Heart right ventricle (tissue), 16 donors: ENCODE data around the gene RAB39B. TPM values are rescaled to one million over a fixed set of nuclear protein-coding genes. Genes with fewer than 3 reads are reported as not detected.

Experiments
- ATAC-seq, 8 donors: fragments of 200-7000 bp; cut with Tn5 transposase; one replicate each; pipeline ENCODE4 v1.9.1; 2020; ENCODE audit warnings: mild to moderate bottlenecking in 8 of 8, moderate library complexity in 8 of 8, moderate number of reproducible peaks in 1 of 8
- DNase-seq, 2 donors: peaks; one replicate each; pipeline ENCODE4 v3.0.0-alpha.2; 2020
- H3K27ac ChIP-seq, 10 donors: fragments of 200-600 bp; sonication (generic) in 2 of 10; one replicate each; pipeline versions ENCODE4 v1.5.0 to v1.8.0; 2020 to 2022; ENCODE audit warnings: mild to moderate bottlenecking in 3 of 10
- H3K27me3 ChIP-seq, 7 donors: fragments of 200-600 bp; one replicate each; pipeline ENCODE4 v1.8.0; 2021 to 2022; ENCODE audit warnings: mild to moderate bottlenecking in 2 of 7
- H3K36me3 ChIP-seq, 9 donors: fragments of 200-600 bp; sonication (generic) in 1 of 9; one replicate each; pipeline versions ENCODE4 v1.5.0 to v1.8.0; 2020 to 2022; ENCODE audit warnings: mild to moderate bottlenecking in 2 of 9
- H3K4me1 ChIP-seq, 9 donors: fragments of 200-600 bp; sonication (generic) in 1 of 9; one replicate each; pipeline versions ENCODE4 v1.5.0 to v1.8.0; 2020 to 2022; ENCODE audit warnings: mild to moderate bottlenecking in 4 of 9
- H3K4me3 ChIP-seq, 10 donors: fragments of 200-600 bp; sonication (generic) in 2 of 10; one replicate each; pipeline versions ENCODE4 v1.5.0 to v1.8.0; 2020 to 2022; ENCODE audit warnings: mild to moderate bottlenecking in 7 of 10, moderate library complexity in 2 of 10
- H3K9me3 ChIP-seq, 11 donors: fragments of 200-600 bp in 10 of 11; sonication (generic) in 2 of 11; one replicate each; pipeline versions ENCODE4 v1.5.0 to v1.8.0; 2013 to 2022; ENCODE audit warnings: mild to moderate bottlenecking in 2 of 11, control low read depth in 1 of 11, moderate library complexity in 1 of 11
- CTCF ChIP-seq, 9 donors: fragments of 200-600 bp; sonication (generic) in 2 of 9; IDR thresholded peaks; one replicate each; pipeline versions ENCODE4 v1.5.0 to v1.8.0; 2021 to 2022; ENCODE audit warnings: antibody characterized with exemption in 9 of 9, mild to moderate bottlenecking in 5 of 9, moderate library complexity in 1 of 9
- WGBS, 2 donors: extraction: QIAGEN DNeasy Blood & Tissue Kit; methylation state at CpG; one replicate each; pipeline ENCODE4 v1.1.7; 2013; ENCODE audit warnings: inconsistent platforms in 1 of 2; 5-methylcytosine and 5-hydroxymethylcytosine counted together
- intact Hi-C, 10 donors: fragments of 100-400 bp; cut with DNase I; formaldehyde crosslinking; loops; one replicate each; pipeline versions ENCODE4 v1.11.1 to v1.14.2; 2022
- polyA plus RNA-seq, 2 donors: library from polyadenylated mRNA; stranded (reverse); fragments of 200-250 nt; gene quantifications; one replicate each; pipeline ENCODE4 v1.2.3, GENCODE V29; 2013
- total RNA-seq, 10 donors: library from RNA; stranded (reverse); fragmentation: NEBNext Ultra II Directional in 3 of 10; extraction: Animal tissue kit (Norgen Biotek cat#: 25700) in 3 of 10; gene quantifications; one replicate each; pipeline versions ENCODE4 v1.2.1 to v1.2.4, GENCODE V29; 2021 to 2023
- donor health status: Arrhythmogenic right ventricular cardiomyopathy.
- donor health status: ischemic (EF 13 %, LVEDD 7.1; RV severe dilation, severe dysfunction).
- donor health status: healthy with polysubstance abuse.
- donor health status: DM: no; HTN: yes; CAD: no.
- donor health status: DM: no; HTN: no; CAD: no.
- donor health status: ischemic (EF 25% LVEDD 6.9; RV normal size, moderate dysfunction).
- donor health status: ischemic (EF 25% LVEDD 5.7; RV mildly dilated, moderate dysfunction).
- donor health status: healthy.
- donor health status: DM: yes; HTN: yes; CAD: no.
- donor health status: Ischemic cardiomyopathy.
- donor health status: ischemic (EF 35%, LVEDD 5.7; RV mildly dilated, moderate dysfunction).
- donor health status: nonischemic (EF 11% LVEDD 7.7; RV severe dilation, severe dysfunction).
- donor health status: DM: yes; HTN: yes; CAD: no.
- donor health status: PGD.
- donor health status: ischemic (EF 29% LVEDD 5.4; RV normal size, mild dysfunction).
- donor health status: nonischemic (EF 23%, LVEDD 6.1; RV moderate dilation, normal function).

RAB39B gene
- total and polyA plus RNA-seq, 12 donors = 0.07 to 0.25 (median 0.18) TPM; not detected in 3

GRCh38 chrX:155215443-155216178 is 48.7 kb downstream of the RAB39B start:
- intact Hi-C loops = loop anchor here in 1 of 10 donors (10.0 kb wide), 1 partner anchor 141 kb away; the partner anchor contains the start of genes BRCC3, CMC4 and MTCP1
- Histone ChIP-seq H3K27me3 (no peaks in the 10 kb centered on the region), H3K27ac (peak overlapping the region; percentile 71 to 93 (median 90)), H3K9me3 (no peaks in the 10 kb centered on the region), H3K4me3 (peak overlapping the region in 9 of 10 donors; percentile 50 to 81 (median 75)), H3K36me3 (peaks cover 0 to 5% (median 0%) of the 10 kb centered on the region in 9 donors), H3K4me1 (peaks cover 0 to 27% (median 21%) of the 10 kb centered on the region in 9 donors)
- no peak for TF ChIP-seq CTCF (IDR thresholded peaks at IDR 0.05)
- 39 to 40% methylated on average over 15 of the region's 15 CpGs for WGBS, 2 donors
- ATAC-seq = peak; percentile 10 to 63 (median 39)
- no peak for DNase-seq

GRCh38 chrX:155213731-155214130 is 50.6 kb downstream of the RAB39B start:
- H3K9me3 ChIP-seq = no peaks in the 10 kb centered on the region
- H3K27ac ChIP-seq = no peak overlapping the region
- 87 to 91% methylated on average over 4 of the region's 4 CpGs for WGBS, 2 donors
- intact Hi-C loops = loop anchor here in 2 of 10 donors (5.0 to 10.0 kb wide), 2 partner anchors 139 to 1396 kb away; partner anchors contain the start of genes BRCC3 (in 1 of the 2), CMC4 (in 1 of the 2) and MTCP1 (in 1 of the 2)
- H3K4me1 ChIP-seq = peaks cover 0 to 22% (median 18%) of the 10 kb centered on the region in 9 donors
- ATAC-seq (no peak), DNase-seq (no peak)
- H3K36me3 ChIP-seq = no peaks in the 10 kb centered on the region
- no peak for TF ChIP-seq CTCF (IDR thresholded peaks at IDR 0.05)
- H3K27me3 ChIP-seq = no peaks in the 10 kb centered on the region
- H3K4me3 ChIP-seq = no peak overlapping the region

DNA sequence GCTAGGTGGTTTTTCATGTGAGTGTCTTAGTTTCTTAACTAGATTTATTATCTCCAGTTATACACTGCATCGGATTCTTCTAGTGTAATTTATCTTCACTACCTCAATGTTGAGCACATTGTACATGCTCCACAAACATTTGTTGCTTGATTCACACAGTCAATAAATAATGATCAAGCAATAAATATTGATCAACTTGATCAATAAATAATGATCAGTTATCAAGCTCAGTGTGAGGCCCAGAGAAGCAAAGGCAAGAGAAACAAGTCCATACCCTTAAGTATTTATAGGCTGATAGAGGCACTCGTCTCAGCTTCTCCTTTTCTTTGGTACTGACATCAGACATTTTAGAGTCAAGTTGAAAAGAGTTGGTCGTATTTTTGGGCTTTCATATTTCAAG is 53.1 kb downstream of the RAB39B start:
- no peak overlapping the region for H3K27ac ChIP-seq
- no peak for TF ChIP-seq CTCF (IDR thresholded peaks at IDR 0.05)
- ATAC-seq (no peak), DNase-seq (no peak)
- peaks cover 0 to 5% (median 0%) of the 10 kb centered on the region in 9 donors for H3K4me1 ChIP-seq
- H3K27me3 ChIP-seq = no peaks in the 10 kb centered on the region
- 90 to 94% methylated on average over 3 of the region's 3 CpGs for WGBS, 2 donors
- H3K36me3 ChIP-seq = no peaks in the 10 kb centered on the region
- no peaks in the 10 kb centered on the region for H3K9me3 ChIP-seq
- intact Hi-C loops = loop anchor here in 2 of 10 donors (5.0 to 10.0 kb wide), 2 partner anchors 136 to 1394 kb away; partner anchors contain the start of genes BRCC3 (in 1 of the 2), CMC4 (in 1 of the 2) and MTCP1 (in 1 of the 2)
- H3K4me3 ChIP-seq = no peak overlapping the region

Other genes with a start within 250 kb of the RAB39B start
- 10 to 100 TPM; 21.6 to 92.4 (median 36.4) TPM for gene F8, start 241.8 kb downstream of the RAB39B start, total RNA-seq
- gene F8, start 241.8 kb downstream of the RAB39B start, polyA plus RNA-seq = 10 to 100 TPM; 40.6 to 80.4 TPM
- 100 to 1,000 TPM; 249 to 428 (median 312) TPM for gene FUNDC2, start 237.6 kb downstream of the RAB39B start, total RNA-seq
- gene FUNDC2, start 237.6 kb downstream of the RAB39B start, polyA plus RNA-seq = 100 to 1,000 TPM; 234 to 530 TPM
- gene CMC4, start 193.4 kb downstream of the RAB39B start, total RNA-seq = 10 to 100 TPM; 16.6 to 25.8 (median 21.6) TPM
- gene CMC4, start 193.4 kb downstream of the RAB39B start, polyA plus RNA-seq = 10 to 100 TPM; 30.6 to 33.5 TPM
- gene MTCP1, start 193.4 kb downstream of the RAB39B start, total RNA-seq = 10 to 100 TPM; 32.3 to 53.5 (median 48.8) TPM
- 100 to 1,000 TPM in 1 of 2 donors, 10 to 100 TPM in 1; 21.2 to 384 TPM for gene MTCP1, start 193.4 kb downstream of the RAB39B start, polyA plus RNA-seq
- gene BRCC3, start 193.0 kb downstream of the RAB39B start, total RNA-seq = 10 to 100 TPM; 13.9 to 20.3 (median 16.6) TPM
- gene BRCC3, start 193.0 kb downstream of the RAB39B start, polyA plus RNA-seq = 1 to 10 TPM; 4.9 to 8.4 TPM
- gene VBP1, start 48.0 kb downstream of the RAB39B start, total RNA-seq = 10 to 100 TPM; 62.4 to 85.0 (median 73.0) TPM
- gene VBP1, start 48.0 kb downstream of the RAB39B start, polyA plus RNA-seq = 10 to 100 TPM; 21.4 to 57.0 TPM
- 10 to 100 TPM in 4 of 10 donors, 1 to 10 TPM in 6; 4.3 to 24.2 (median 9.0) TPM for gene CLIC2, start 70.1 kb upstream of the RAB39B start, total RNA-seq
- gene CLIC2, start 70.1 kb upstream of the RAB39B start, polyA plus RNA-seq = 1 to 10 TPM; 6.4 to 9.4 TPM
- not detected for gene F8A2, start 117.6 kb upstream of the RAB39B start, total RNA-seq
- not detected for gene F8A2, start 117.6 kb upstream of the RAB39B start, polyA plus RNA-seq
- gene F8A3, start 194.1 kb upstream of the RAB39B start, total RNA-seq = 10 to 100 TPM in 5 of 10 donors, 1 to 10 TPM in 3, not detected in 2; 5.3 to 18.0 (median 11.2) TPM
- gene F8A3, start 194.1 kb upstream of the RAB39B start, polyA plus RNA-seq = 1 to 10 TPM in 1 of 2 donors, not detected in 1; 3.8 TPM